Measurements from ENCODE around the gene DNAJB4.
"Not testable (repeated sequence)": the region's sequence is repeated elsewhere in the genome, so short reads cannot be mapped to it uniquely, and the experiment has no call there.

DNAJB4 gene

DNA sequence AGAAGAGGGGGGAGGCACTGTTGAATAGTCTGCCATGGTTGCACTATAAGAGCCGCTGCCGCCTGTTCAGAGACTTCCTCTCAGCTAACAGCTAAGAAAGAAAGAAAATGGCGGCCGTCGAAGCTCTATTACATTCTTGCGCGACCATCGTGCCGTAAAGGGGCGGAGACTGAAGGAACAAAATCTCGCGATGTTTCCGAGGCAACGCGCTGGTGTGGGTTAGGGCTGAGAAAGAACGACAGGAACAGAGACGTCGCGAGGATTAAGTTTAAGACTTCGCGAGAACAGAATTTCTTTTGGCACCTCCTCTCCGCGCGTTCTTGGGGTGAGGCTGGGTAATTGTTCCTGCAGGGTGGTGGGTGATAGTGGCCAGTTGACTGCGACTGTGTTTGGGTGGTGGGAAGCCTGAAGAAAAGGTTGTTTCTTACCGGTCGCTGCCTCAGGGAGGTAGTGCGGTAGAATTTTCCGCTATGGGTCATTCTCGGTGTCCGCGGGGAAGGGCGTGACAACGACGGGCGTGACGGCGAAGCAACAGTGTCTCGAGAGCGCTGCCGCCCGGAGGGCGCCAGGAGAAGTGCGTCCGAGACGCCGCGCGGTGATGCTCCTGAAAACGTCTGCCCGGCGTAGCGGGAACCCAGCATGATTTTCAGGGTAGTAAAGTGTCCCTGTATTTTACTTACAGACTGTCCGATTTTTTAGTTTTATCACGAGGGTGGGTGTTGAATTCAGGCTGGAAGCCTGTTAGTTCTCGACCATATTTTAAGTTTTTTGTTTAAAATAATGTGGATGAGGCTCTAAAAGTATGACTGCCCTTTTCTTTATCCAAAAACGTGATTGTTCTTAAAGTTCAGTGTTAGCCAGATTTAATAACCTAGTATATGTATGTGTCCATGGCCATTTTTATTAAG lies 25.5 kb upstream of the DNAJB4 start, which contains the start of gene FUBP1:
FUBP1 (minus strand) TSS at position 104 of the 908 bp plus-strand sequence; CDS start at position 36, 68 bp downstream.
- Histone ChIP-seq H3K4me3 (ENCODE audit: insufficient read length, low read depth) (peak within 1 kb of the TSS; percentile 100), H3K27me3 (ENCODE audit: insufficient read depth, insufficient read length) (no peaks in the 10 kb centered on the region), H3K9ac (ENCODE audit: insufficient read length, low read depth) (peak within 1 kb of the TSS; percentile 100), H3K9me3 (ENCODE audit: insufficient read depth, low read length) (no peaks in the 10 kb centered on the region), H3K36me3 (ENCODE audit: insufficient read depth, insufficient read length, low read length) (peaks cover 69% of the 10 kb centered on the region), H3K4me1 (ENCODE audit: insufficient read depth, insufficient read length) (no peaks in the 10 kb centered on the region)
- TF ChIP-seq YY1 (IDR thresholded peaks at IDR 0.05; ENCODE audit: insufficient read depth, insufficient read length) (peak; percentile 85), SUZ12 (IDR thresholded peaks at IDR 0.05; ENCODE audit: extremely low read depth, insufficient read depth, insufficient read length) (no peak)
- DNase-seq (ENCODE audit: low read depth, low spot score), result peak; percentile 100

DNA sequence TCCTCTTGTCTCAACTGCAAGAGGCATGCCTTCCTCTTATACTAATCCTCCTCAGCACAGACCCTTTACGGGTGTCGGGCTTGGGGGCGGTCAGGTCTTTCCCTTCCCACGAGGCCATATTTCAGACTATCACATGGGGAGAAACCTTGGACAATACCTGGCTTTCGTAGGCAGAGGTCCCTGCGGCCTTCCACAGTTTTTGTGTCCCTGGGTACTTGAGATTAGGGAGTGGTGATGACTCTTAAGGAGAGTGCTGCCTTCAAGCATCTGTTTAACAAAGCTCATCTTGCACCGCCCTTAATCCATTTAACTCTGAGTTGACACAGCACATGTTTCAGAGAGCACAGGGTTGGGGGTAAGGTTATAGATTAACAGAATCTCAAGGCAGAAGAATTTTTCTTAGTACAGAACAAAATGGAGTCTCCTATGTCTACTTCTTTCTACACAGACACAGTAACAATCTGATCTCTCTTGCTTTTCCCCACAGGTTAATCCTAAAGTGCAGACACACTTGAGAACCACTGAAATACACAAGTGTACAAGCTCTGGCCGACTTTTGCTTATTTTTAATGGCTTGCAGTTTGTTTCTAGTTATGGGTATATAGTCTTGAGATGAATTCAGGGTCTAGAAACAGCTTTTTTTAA lies 21.3 kb upstream of the DNAJB4 start:
- H3K4me1 ChIP-seq (ENCODE audit: insufficient read depth, insufficient read length); H3K9ac ChIP-seq (ENCODE audit: insufficient read length, low read depth); DNase-seq (ENCODE audit: low read depth, low spot score); H3K27me3 ChIP-seq (ENCODE audit: insufficient read depth, insufficient read length); H3K4me3 ChIP-seq (ENCODE audit: insufficient read length, low read depth); H3K9me3 ChIP-seq (ENCODE audit: insufficient read depth, low read length): not testable (repeated sequence)
- peaks cover 62% of the 10 kb centered on the region for H3K36me3 ChIP-seq (ENCODE audit: insufficient read depth, insufficient read length, low read length)

DNA sequence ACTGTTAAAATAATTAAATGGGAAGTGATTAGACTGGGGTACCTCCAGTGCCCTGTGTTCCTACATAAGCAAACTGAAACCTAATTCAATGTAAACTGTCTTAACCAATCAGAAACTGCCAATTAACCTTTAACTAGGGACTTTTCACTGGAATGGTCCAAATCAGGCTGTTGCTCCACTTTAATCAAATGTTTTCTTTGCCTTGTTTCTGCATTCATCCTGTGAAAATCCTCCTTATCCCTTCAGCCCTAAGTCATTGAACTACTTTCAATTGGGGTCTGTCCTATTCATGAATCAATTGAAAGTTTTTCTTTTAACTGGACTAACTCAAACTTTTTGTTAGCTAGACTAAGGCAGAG lies 20.8 kb upstream of the DNAJB4 start:
- H3K9me3 ChIP-seq (ENCODE audit: insufficient read depth, low read length), result no peaks in the 10 kb centered on the region
- H3K4me1 ChIP-seq (ENCODE audit: insufficient read depth, insufficient read length), result no peaks in the 10 kb centered on the region
- H3K36me3 ChIP-seq (ENCODE audit: insufficient read depth, insufficient read length, low read length), result peaks cover 62% of the 10 kb centered on the region
- TF ChIP-seq ZNF274 (IDR thresholded peaks at IDR 0.05; ENCODE audit: low read depth, low read length) (no peak), SUZ12 (IDR thresholded peaks at IDR 0.05; ENCODE audit: extremely low read depth, insufficient read depth, insufficient read length) (no peak), YY1 (IDR thresholded peaks at IDR 0.05; ENCODE audit: insufficient read depth, insufficient read length) (no peak)
- no peaks in the 10 kb centered on the region for H3K27me3 ChIP-seq (ENCODE audit: insufficient read depth, insufficient read length)
- no peak for DNase-seq (ENCODE audit: low read depth, low spot score)
- H3K4me3 ChIP-seq (ENCODE audit: insufficient read length, low read depth), result no peak overlapping the region
- H3K9ac ChIP-seq (ENCODE audit: insufficient read length, low read depth), result no peak overlapping the region

DNA sequence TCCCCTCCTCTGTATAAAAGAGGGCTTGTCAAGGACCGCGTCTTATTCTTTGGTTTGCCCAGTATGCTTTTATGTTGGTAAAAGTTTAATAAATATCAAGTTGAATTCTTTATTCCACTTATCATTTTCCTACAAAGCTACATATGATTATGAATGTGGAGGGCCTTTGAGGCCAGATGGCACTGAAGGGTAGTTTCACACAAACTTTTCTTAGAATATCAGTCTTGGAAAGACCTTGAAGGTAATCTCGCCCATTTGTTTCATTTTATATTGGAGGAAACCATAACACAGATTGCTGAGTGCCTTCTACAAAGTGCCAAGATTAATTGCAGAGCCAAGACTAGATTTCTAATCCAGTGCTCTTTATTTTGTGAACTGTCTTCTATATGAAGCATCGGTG lies 20.1 kb upstream of the DNAJB4 start:
- Histone ChIP-seq H3K27me3 (ENCODE audit: insufficient read depth, insufficient read length) (no peaks in the 10 kb centered on the region), H3K9ac (ENCODE audit: insufficient read length, low read depth) (no peak overlapping the region), H3K4me3 (ENCODE audit: insufficient read length, low read depth) (no peak overlapping the region), H3K9me3 (ENCODE audit: insufficient read depth, low read length) (no peaks in the 10 kb centered on the region), H3K36me3 (ENCODE audit: insufficient read depth, insufficient read length, low read length) (peaks cover 64% of the 10 kb centered on the region), H3K4me1 (ENCODE audit: insufficient read depth, insufficient read length) (no peaks in the 10 kb centered on the region)
- DNase-seq (ENCODE audit: low read depth, low spot score), result no peak
- TF ChIP-seq SUZ12 (IDR thresholded peaks at IDR 0.05; ENCODE audit: extremely low read depth, insufficient read depth, insufficient read length), result no peak
- TF ChIP-seq ZNF274 (IDR thresholded peaks at IDR 0.05; ENCODE audit: low read depth, low read length), result no peak
- TF ChIP-seq YY1 (IDR thresholded peaks at IDR 0.05; ENCODE audit: insufficient read depth, insufficient read length), result no peak

DNA sequence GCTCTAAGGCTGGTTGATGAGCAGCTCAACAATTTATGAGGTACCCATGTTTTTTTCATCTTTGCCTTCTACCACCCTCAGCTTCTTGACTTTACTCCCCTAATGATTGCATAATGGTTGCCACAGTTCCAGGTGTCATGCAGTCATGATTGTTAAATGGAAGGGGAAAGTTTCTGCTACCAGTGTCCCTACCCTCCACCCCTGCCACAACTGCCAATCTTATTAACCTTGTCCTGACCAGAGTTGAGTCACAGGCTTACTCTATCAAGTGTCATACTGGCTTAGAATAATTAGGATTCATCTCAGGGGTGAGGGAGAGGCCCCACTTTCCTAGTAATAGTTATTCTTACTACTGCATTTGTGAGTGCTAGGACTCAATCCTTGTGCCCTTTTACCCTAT lies 17.9 kb upstream of the DNAJB4 start:
- Histone ChIP-seq H3K9ac (ENCODE audit: insufficient read length, low read depth) (no peak overlapping the region), H3K9me3 (ENCODE audit: insufficient read depth, low read length) (no peaks in the 10 kb centered on the region), H3K4me1 (ENCODE audit: insufficient read depth, insufficient read length) (no peaks in the 10 kb centered on the region), H3K27me3 (ENCODE audit: insufficient read depth, insufficient read length) (no peaks in the 10 kb centered on the region), H3K4me3 (ENCODE audit: insufficient read length, low read depth) (no peak overlapping the region), H3K36me3 (ENCODE audit: insufficient read depth, insufficient read length, low read length) (peaks cover 69% of the 10 kb centered on the region)
- TF ChIP-seq SUZ12 (IDR thresholded peaks at IDR 0.05; ENCODE audit: extremely low read depth, insufficient read depth, insufficient read length) (no peak), ZNF274 (IDR thresholded peaks at IDR 0.05; ENCODE audit: low read depth, low read length) (no peak), YY1 (IDR thresholded peaks at IDR 0.05; ENCODE audit: insufficient read depth, insufficient read length) (no peak)
- no peak for DNase-seq (ENCODE audit: low read depth, low spot score)

DNA sequence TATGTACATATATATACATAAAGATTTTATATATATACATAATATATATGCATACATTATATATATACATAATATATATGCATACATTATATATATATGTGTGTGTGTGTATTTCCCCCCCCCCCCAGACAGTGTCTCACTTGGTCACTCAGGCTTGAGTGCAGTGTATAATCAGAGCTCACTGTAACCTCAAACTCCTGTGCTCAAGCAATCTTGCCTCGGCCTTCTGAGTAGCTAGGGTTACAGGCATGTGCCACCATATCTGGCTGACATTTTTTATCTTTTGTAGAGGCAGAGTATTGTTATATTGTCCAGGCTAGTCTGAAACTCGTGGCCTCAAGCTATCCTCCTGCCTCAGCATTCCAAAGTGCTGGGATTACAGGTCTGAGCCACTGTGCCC lies 16.8 kb upstream of the DNAJB4 start:
- H3K4me3 ChIP-seq (ENCODE audit: insufficient read length, low read depth), result no peak overlapping the region
- no peaks in the 10 kb centered on the region for H3K27me3 ChIP-seq (ENCODE audit: insufficient read depth, insufficient read length)
- H3K36me3 ChIP-seq (ENCODE audit: insufficient read depth, insufficient read length, low read length), result peaks cover 62% of the 10 kb centered on the region
- no peak for TF ChIP-seq SUZ12 (IDR thresholded peaks at IDR 0.05; ENCODE audit: extremely low read depth, insufficient read depth, insufficient read length)
- no peak for TF ChIP-seq ZNF274 (IDR thresholded peaks at IDR 0.05; ENCODE audit: low read depth, low read length)
- no peak for TF ChIP-seq YY1 (IDR thresholded peaks at IDR 0.05; ENCODE audit: insufficient read depth, insufficient read length)
- no peaks in the 10 kb centered on the region for H3K4me1 ChIP-seq (ENCODE audit: insufficient read depth, insufficient read length)
- DNase-seq (ENCODE audit: low read depth, low spot score), result no peak
- H3K9me3 ChIP-seq (ENCODE audit: insufficient read depth, low read length), result no peaks in the 10 kb centered on the region
- H3K9ac ChIP-seq (ENCODE audit: insufficient read length, low read depth), result no peak overlapping the region

DNA sequence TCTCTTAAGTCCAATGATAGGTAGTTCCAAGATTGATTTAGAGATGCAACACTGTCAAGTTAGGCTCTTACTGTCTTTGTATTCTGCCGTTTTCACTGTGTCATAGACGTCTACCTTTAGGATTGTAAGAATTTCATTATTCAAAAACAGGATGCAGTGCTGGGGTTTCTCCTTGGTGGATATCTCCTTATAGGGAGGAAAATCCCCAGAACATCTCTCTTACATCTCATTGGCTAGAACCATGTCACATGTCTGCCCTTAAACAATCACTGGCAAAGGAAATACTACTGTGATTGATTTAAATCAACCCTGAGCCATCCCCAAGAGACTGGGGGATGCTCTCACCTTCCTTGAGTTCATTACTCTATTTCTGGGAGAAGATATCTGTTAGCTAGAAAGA lies 15.0 kb upstream of the DNAJB4 start:
- H3K27me3 ChIP-seq (ENCODE audit: insufficient read depth, insufficient read length), result no peaks in the 10 kb centered on the region
- no peak for TF ChIP-seq ZNF274 (IDR thresholded peaks at IDR 0.05; ENCODE audit: low read depth, low read length)
- TF ChIP-seq YY1 (IDR thresholded peaks at IDR 0.05; ENCODE audit: insufficient read depth, insufficient read length), result no peak
- no peak for TF ChIP-seq SUZ12 (IDR thresholded peaks at IDR 0.05; ENCODE audit: extremely low read depth, insufficient read depth, insufficient read length)
- H3K9me3 ChIP-seq (ENCODE audit: insufficient read depth, low read length), result no peaks in the 10 kb centered on the region
- no peak for DNase-seq (ENCODE audit: low read depth, low spot score)
- no peak overlapping the region for H3K9ac ChIP-seq (ENCODE audit: insufficient read length, low read depth)
- no peak overlapping the region for H3K4me3 ChIP-seq (ENCODE audit: insufficient read length, low read depth)
- no peaks in the 10 kb centered on the region for H3K4me1 ChIP-seq (ENCODE audit: insufficient read depth, insufficient read length)
- H3K36me3 ChIP-seq (ENCODE audit: insufficient read depth, insufficient read length, low read length), result peaks cover 71% of the 10 kb centered on the region
